Loucy (cell line): ENCODE data around the gene SUGP2.

Experiments
- EZH2phosphoT487 ChIP-seq: fragments of 200-600 bp; IDR thresholded peaks from 2 replicates; pipeline ENCODE4 v1.6.1; 2018; ENCODE audit warnings: antibody characterized with exemption, mild to moderate bottlenecking, moderate library complexity, borderline replicate concordance
- TF ChIP-seq, protein P1 (sequence below): fragments of 200-600 bp; sonication (generic); conservative IDR thresholded peaks from 2 replicates; pipeline ENCODE4 v1.5.1; 2014; ENCODE audit warnings: mild to moderate bottlenecking, antibody characterized with exemption, low read length

DNA sequence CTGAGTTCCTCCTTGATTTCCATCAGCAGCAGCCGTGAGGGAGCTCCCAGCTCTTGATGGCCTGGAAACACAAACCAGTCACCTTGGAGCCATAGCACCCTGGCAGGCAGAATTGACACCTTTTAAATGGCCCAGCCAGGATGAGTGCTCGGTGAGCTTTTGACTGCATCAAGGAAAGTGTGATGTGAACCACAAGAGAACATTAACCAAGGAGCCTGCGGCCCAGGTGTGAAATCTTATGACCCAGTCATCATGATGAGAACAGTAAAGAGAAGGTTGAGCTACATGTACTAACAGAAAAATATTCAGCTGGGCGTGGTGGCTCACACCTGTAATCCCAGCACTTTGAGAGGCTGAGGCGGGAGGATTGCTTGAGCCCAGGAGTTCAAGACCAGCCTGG is 22.8 kb downstream of the SUGP2 start:
- TF ChIP-seq, protein P1, sequence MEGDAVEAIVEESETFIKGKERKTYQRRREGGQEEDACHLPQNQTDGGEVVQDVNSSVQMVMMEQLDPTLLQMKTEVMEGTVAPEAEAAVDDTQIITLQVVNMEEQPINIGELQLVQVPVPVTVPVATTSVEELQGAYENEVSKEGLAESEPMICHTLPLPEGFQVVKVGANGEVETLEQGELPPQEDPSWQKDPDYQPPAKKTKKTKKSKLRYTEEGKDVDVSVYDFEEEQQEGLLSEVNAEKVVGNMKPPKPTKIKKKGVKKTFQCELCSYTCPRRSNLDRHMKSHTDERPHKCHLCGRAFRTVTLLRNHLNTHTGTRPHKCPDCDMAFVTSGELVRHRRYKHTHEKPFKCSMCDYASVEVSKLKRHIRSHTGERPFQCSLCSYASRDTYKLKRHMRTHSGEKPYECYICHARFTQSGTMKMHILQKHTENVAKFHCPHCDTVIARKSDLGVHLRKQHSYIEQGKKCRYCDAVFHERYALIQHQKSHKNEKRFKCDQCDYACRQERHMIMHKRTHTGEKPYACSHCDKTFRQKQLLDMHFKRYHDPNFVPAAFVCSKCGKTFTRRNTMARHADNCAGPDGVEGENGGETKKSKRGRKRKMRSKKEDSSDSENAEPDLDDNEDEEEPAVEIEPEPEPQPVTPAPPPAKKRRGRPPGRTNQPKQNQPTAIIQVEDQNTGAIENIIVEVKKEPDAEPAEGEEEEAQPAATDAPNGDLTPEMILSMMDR = no peak
- TF ChIP-seq EZH2phosphoT487 = no peak
